AG09309 (cell line): ENCODE data around the gene C20orf144.

ENCODE experiments used
- DNase-seq: peaks from one replicate; pipeline ENCODE4 v3.0.0-alpha.2; 2010; ENCODE audit warnings: low read depth
- H3K4me3 ChIP-seq: 2 replicates; pipeline ENCODE4 v1.5.1; 2011; ENCODE audit warnings: mild to moderate bottlenecking, low read depth, low read length, moderate library complexity; ENCODE audit not compliant: control insufficient read depth
- CTCF ChIP-seq: IDR thresholded peaks from 2 replicates; pipeline ENCODE4 v1.5.1; 2011; ENCODE audit warnings: mild to moderate bottlenecking, low read depth, low read length, inconsistent platforms; ENCODE audit not compliant: insufficient read depth, control insufficient read depth; ENCODE audit errors: missing control alignments

Gene C20orf144

GRCh38 chr20:33653900-33654596 lies 8.1 kb upstream of the C20orf144 start:
- no peak for TF ChIP-seq CTCF
- H3K4me3 ChIP-seq: no peak overlapping the region
- no peak for DNase-seq

- no peak for TF ChIP-seq CTCF
- H3K4me3 ChIP-seq: no peak overlapping the region
- DNase-seq: no peak
Measured at GRCh38 chr20:33654680-33655161, 7.4 kb upstream of the C20orf144 start.

- TF ChIP-seq CTCF: no peak
- H3K4me3 ChIP-seq: no peak overlapping the region
- DNase-seq: no peak
Measured at GRCh38 chr20:33655164-33655563, 7.0 kb upstream of the C20orf144 start.

- TF ChIP-seq CTCF: no peak
- no peak for DNase-seq
- no peak overlapping the region for H3K4me3 ChIP-seq
Measured at GRCh38 chr20:33656010-33656782, 5.9 kb upstream of the C20orf144 start.

GRCh38 chr20:33656783-33657703 lies 5.1 kb upstream of the C20orf144 start:
- DNase-seq: no peak
- no peak overlapping the region for H3K4me3 ChIP-seq
- no peak for TF ChIP-seq CTCF

- TF ChIP-seq CTCF: no peak
- DNase-seq: no peak
- no peak overlapping the region for H3K4me3 ChIP-seq
Measured at GRCh38 chr20:33657704-33658095, 4.4 kb upstream of the C20orf144 start.
